Peyer's patch (tissue), 4 donors: ENCODE results near the gene SLC25A21. TPM values are rescaled to one million over a fixed set of nuclear protein-coding genes. Genes with fewer than 3 reads are reported as not detected.

Source experiments
- DNase-seq, 3 donors: peaks; one replicate each; pipeline ENCODE4 v3.0.0-alpha.2; 2017 to 2019
- H3K27ac ChIP-seq, 4 donors: fragments of 200-600 bp; sonication (generic); one replicate each; pipeline ENCODE4 v1.5.1; 2016 to 2019
- H3K27me3 ChIP-seq, 2 donors: fragments of 200-600 bp; sonication (generic); one replicate each; pipeline ENCODE4 v1.5.1; 2019
- H3K36me3 ChIP-seq, 3 donors: fragments of 200-600 bp; sonication (generic); one replicate each; pipeline ENCODE4 v1.5.1; 2016 to 2019
- H3K4me1 ChIP-seq, 4 donors: fragments of 200-600 bp; sonication (generic); one replicate each; pipeline ENCODE4 v1.5.1; 2016 to 2019
- H3K4me3 ChIP-seq, 4 donors: fragments of 200-600 bp; sonication (generic); 1 replicate in 3 of 4; 2 replicates in 1 of 4; pipeline ENCODE4 v1.5.1; 2016 to 2019; ENCODE audit warnings: mild to moderate bottlenecking in 1 of 4
- H3K9me3 ChIP-seq, 4 donors: fragments of 200-600 bp; sonication (generic); one replicate each; pipeline ENCODE4 v1.5.1; 2016 to 2019; ENCODE audit warnings: mild to moderate bottlenecking in 1 of 4
- POLR2A ChIP-seq, 2 donors: fragments of 450-650 bp; IDR thresholded peaks; one replicate each; pipeline ENCODE4 v1.5.1; 2017; ENCODE audit warnings: antibody characterized with exemption in 2 of 2, mild to moderate bottlenecking in 2 of 2, moderate library complexity in 2 of 2
- total RNA-seq, 4 donors: library from RNA; depleted of rRNA; stranded (reverse); fragments of >200 nt; gene quantifications; one replicate each; pipeline ENCODE4 v1.1.0, GENCODE V29; 2016
- TF ChIP-seq, protein P1 (sequence below), 6 experiments: fragments of 450-650 bp in 4 of 6; fragments of 200-600 bp in 2 of 6; sonication (generic) in 1 of 6; IDR thresholded peaks; one replicate each; pipeline ENCODE4 v1.5.1; 2017 to 2019; ENCODE audit warnings: antibody characterized with exemption in 6 of 6, mild to moderate bottlenecking in 3 of 6, moderate library complexity in 1 of 6

The SLC25A21 gene
- total RNA-seq, 4 donors from 2014 or later = 0.70 to 1.6 TPM; not detected in 2

DNA sequence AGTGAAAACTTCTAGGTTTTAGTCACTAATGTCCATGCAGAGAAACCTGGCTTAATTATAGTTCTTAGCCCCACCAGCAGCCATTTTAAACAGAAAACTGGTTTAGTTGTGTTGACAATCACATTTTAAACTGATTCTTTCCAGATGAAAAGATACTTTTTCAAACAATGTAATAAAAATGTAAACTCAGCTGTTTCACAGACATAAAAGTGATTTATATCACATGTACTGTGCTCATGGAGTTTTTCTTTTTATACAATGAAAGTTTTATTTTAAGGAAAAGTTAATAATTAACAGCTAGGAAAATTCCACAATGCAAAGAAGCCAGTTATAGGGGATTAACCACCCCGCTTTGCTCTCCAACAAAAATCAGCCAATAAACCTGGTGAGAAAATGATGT is 381.0 kb downstream of the SLC25A21 start:
- no peaks in the 10 kb centered on the region for H3K9me3 ChIP-seq
- no peak for DNase-seq
- no peak overlapping the region for H3K27ac ChIP-seq
- no peaks in the 10 kb centered on the region for H3K36me3 ChIP-seq
- TF ChIP-seq POLR2A (IDR thresholded peaks at IDR 0.05) = no peak
- TF ChIP-seq, protein P1, sequence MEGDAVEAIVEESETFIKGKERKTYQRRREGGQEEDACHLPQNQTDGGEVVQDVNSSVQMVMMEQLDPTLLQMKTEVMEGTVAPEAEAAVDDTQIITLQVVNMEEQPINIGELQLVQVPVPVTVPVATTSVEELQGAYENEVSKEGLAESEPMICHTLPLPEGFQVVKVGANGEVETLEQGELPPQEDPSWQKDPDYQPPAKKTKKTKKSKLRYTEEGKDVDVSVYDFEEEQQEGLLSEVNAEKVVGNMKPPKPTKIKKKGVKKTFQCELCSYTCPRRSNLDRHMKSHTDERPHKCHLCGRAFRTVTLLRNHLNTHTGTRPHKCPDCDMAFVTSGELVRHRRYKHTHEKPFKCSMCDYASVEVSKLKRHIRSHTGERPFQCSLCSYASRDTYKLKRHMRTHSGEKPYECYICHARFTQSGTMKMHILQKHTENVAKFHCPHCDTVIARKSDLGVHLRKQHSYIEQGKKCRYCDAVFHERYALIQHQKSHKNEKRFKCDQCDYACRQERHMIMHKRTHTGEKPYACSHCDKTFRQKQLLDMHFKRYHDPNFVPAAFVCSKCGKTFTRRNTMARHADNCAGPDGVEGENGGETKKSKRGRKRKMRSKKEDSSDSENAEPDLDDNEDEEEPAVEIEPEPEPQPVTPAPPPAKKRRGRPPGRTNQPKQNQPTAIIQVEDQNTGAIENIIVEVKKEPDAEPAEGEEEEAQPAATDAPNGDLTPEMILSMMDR (IDR thresholded peaks at IDR 0.05) = no peak
- H3K4me3 ChIP-seq = no peak overlapping the region
- H3K4me1 ChIP-seq = no peaks in the 10 kb centered on the region
- H3K27me3 ChIP-seq = no peaks in the 10 kb centered on the region

DNA sequence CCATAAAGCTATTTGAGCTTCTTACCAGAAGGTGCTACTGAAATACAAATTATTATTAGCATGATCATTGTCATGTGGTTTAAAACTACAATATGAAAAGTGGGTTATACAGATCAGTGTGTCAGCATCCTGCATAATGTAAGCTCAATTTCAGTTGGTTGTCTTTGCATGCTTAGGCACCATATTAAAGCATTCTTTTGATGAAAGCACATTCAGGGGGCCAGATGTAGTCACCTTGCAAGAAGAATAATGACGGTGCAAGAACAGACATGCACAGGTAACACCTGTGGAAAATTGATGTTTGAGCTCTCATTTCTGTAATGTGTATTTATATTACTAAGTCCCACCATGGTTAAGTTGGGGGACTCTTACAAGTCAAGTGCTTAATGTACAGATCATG is 386.9 kb downstream of the SLC25A21 start:
- no peaks in the 10 kb centered on the region for H3K4me1 ChIP-seq
- no peak overlapping the region for H3K4me3 ChIP-seq
- no peaks in the 10 kb centered on the region for H3K36me3 ChIP-seq
- no peak overlapping the region for H3K27ac ChIP-seq
- no peaks in the 10 kb centered on the region for H3K27me3 ChIP-seq
- TF ChIP-seq, protein P1 (IDR thresholded peaks at IDR 0.05) = no peak
- no peak for TF ChIP-seq POLR2A (IDR thresholded peaks at IDR 0.05)
- no peak for DNase-seq
- no peaks in the 10 kb centered on the region for H3K9me3 ChIP-seq

DNA sequence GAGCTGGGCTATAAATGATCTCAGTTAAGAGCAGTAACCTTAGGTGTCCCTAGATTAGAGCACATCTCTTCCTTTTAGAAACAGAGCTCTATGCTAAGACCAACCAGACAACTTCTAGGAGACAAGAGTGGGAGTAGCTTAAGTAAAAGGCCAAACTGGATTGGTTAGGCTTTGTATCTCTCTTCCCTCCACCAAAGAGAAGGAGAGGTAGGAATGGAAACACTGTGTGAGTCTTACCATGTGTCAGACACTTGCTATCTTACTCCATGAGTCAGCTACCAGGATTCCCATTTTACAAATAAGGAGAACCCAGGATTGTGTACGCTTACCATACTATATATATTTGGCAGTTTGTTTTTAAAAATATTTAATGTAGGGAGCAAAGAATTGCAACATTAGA is 387.9 kb downstream of the SLC25A21 start:
- TF ChIP-seq POLR2A (IDR thresholded peaks at IDR 0.05) = no peak
- TF ChIP-seq, protein P1 (IDR thresholded peaks at IDR 0.05) = no peak
- Histone ChIP-seq H3K9me3 (no peaks in the 10 kb centered on the region), H3K4me3 (no peak overlapping the region), H3K4me1 (no peaks in the 10 kb centered on the region), H3K27ac (no peak overlapping the region), H3K27me3 (no peaks in the 10 kb centered on the region), H3K36me3 (no peaks in the 10 kb centered on the region)
- no peak for DNase-seq

DNA sequence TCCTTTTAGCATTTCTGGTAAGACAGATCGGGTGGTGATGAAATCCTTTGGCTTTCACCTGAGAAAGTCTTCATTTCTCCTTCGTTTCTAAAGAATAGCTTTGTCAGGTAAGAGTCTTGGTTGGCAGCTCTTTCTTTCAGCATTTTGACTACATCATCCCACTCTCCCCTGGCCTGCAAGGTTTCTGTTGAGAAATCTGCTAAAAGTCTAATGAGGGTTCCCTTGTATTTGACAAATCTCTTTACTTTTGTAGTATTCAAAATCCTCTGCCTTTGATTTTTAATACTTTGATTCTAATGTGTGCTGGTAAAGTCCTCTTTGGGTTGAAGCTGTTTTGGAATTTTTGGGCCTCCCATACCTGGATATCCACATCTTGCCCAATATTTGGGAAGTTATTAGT is 390.5 kb downstream of the SLC25A21 start:
- H3K4me1 ChIP-seq = no peaks in the 10 kb centered on the region
- H3K9me3 ChIP-seq = no peaks in the 10 kb centered on the region
- no peak overlapping the region for H3K27ac ChIP-seq
- H3K36me3 ChIP-seq = no peaks in the 10 kb centered on the region
- no peak for TF ChIP-seq POLR2A (IDR thresholded peaks at IDR 0.05)
- TF ChIP-seq, protein P1 (IDR thresholded peaks at IDR 0.05) = no peak
- no peaks in the 10 kb centered on the region for H3K27me3 ChIP-seq
- H3K4me3 ChIP-seq = no peak overlapping the region
- no peak for DNase-seq

DNA sequence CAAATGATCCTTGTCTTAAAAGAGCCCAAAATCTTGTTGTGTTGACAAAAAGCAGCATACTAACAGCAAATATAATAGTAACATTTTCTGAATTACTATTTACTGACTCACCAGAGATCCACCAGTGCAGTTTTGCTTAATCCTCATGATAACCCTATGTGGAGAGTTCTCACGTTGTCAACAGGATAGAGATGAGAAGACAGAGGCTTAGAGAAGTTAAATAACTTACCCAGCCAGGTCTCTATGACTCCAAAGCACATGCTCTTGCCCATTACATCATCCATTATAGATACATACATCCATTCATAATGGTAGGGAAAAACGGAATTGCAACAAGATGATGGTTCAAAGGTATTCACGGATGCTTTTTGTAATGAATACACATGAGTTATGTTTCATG is 398.8 kb downstream of the SLC25A21 start:
- Histone ChIP-seq H3K4me3 (no peak overlapping the region), H3K9me3 (no peaks in the 10 kb centered on the region), H3K27ac (no peak overlapping the region), H3K4me1 (no peaks in the 10 kb centered on the region), H3K27me3 (no peaks in the 10 kb centered on the region), H3K36me3 (no peaks in the 10 kb centered on the region)
- TF ChIP-seq, protein P1 (IDR thresholded peaks at IDR 0.05) = no peak
- TF ChIP-seq POLR2A (IDR thresholded peaks at IDR 0.05) = no peak
- DNase-seq = no peak

DNA sequence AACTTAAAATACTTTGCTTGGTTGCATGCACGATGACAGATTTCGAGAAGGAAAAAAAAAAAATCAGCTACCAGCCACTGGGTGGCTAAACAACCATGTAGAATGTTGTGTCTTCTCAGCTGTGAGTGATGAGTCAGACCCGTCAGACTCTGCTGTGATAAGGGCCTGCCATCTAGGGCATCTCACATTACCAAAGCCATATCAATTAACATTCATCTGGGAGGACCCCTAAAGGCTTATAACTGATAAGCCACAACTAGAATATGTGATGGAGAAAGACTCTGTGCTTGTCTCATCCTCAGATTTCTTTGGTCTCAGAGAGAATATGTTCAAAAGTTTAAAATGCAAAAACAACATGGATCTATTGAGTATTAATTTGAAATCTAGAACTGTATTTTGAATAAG is 399.3 kb downstream of the SLC25A21 start:
- no peaks in the 10 kb centered on the region for H3K36me3 ChIP-seq
- H3K27ac ChIP-seq = no peak overlapping the region
- no peak overlapping the region for H3K4me3 ChIP-seq
- no peak for DNase-seq
- no peaks in the 10 kb centered on the region for H3K4me1 ChIP-seq
- H3K9me3 ChIP-seq = no peaks in the 10 kb centered on the region
- no peaks in the 10 kb centered on the region for H3K27me3 ChIP-seq
- TF ChIP-seq POLR2A (IDR thresholded peaks at IDR 0.05) = no peak
